ENCODE measurements around the gene C2orf68.
"Not testable (repeated sequence)": the region's sequence is repeated elsewhere in the genome, so short reads cannot be mapped to it uniquely, and the experiment has no call there.

C2orf68 gene, protein sequence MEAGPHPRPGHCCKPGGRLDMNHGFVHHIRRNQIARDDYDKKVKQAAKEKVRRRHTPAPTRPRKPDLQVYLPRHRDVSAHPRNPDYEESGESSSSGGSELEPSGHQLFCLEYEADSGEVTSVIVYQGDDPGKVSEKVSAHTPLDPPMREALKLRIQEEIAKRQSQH

GRCh38 chr2:85611705-85612587 lies at the start of gene C2orf68:
Gene C2orf68, minus strand, starts transcription at chr2:85612066. Its CDS starts 82 bp downstream, at chr2:85611984.
- peak; percentile 95 for DNase-seq

DNA sequence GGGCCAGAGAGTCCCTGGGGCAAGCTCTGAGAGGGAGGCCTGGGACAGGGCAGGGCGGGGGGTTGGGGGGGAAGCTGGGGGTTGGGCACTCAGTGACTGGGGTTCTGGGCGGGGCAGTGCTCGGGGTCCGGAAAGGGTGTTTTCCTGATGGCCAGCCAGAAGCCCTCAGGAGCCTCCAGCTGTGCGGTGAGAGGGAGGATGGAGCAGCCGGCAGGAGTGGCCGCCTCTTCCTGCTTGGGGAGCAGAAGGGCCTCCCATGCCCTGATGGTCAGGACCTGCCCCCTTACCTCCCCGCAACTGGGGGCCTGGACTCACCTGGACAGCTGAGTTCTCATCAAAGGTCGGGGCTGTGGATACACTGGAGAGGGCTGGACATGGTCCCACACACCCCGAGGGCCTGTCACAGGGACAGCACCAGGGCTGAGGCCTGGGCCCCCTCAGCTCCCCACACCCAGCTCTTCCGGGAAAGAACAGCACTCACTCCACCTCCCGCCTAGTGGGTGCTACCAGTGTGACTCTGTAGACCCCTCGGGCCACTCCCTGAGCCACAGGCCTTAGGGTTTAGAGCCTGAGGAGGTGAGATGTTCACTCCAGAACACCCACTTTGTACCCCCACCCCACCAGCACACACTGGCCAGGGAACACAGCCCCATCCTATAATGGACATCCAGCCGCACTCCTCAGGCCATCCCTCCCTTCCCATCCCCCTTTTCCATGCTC lies 49.4 kb upstream of the C2orf68 start:
- DNase-seq = no peak

DNA sequence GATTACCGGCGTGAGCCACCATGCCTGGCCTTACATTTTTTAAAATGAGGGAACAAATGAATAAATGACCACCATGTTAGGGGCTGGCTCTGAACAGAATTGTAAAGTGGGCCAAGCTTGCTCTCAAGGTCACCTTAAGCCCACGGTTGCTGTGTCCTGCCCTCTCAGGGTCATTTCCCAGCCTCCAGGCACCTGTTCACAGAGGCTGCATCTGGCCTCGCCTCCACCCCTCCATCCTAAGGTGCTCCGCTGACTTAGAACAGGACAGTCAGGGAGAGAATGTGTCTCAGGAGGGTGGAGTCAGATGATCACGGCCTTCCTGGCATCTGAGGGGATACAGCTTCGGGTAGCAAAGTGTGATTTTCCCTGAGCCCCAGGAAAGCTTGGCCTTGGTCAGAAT lies 48.9 kb upstream of the C2orf68 start:
- no peak for DNase-seq

DNA sequence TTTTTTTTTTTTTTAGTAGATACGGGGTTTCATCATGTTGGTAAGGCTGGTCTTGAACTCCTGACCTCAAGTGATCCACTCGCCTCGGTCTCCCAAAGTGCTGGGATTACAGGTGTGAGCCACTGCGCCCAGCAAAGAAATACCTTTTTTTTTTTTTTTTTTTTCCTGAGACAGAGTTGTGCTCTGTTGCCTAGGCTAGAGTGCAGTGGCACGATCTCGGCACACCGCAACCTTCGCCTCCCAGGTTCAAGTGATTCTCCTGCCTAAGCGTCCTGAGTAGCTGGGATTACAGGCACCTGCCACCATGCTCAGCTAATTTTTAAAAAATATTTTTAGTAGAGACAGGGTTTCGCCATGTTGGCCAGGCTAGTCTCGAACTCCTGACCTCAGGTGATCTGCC lies 48.4 kb upstream of the C2orf68 start:
- not testable (repeated sequence) for DNase-seq

GRCh38 chr2:85659324-85659981 lies 47.6 kb upstream of the C2orf68 start:
- DNase-seq = no peak

DNA sequence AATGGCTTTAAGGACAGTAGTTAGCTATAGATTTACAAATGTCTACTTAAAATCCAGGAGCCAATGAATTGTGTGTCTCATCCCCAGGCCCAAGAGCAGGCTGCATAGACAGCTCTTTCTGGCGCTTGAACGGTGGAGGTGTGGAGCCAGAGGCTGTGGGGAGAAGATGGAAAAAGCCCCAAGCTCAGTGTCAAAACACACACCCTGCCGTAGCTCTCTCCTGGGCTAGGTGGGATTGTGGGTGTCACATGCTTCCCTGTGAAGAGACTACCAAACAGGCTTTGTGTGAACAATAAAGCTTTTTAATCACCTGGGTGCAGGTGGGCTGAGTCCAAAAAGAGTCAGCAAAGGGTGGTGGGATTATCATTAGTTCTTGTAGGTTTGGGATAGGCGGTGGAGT lies 45.5 kb upstream of the C2orf68 start:
- not testable (repeated sequence) for DNase-seq

- no peak for DNase-seq
Measured at GRCh38 chr2:85656468-85656867, 44.6 kb upstream of the C2orf68 start.

GRCh38 chr2:85655961-85656417 lies 44.1 kb upstream of the C2orf68 start:
- no peak for DNase-seq

DNA sequence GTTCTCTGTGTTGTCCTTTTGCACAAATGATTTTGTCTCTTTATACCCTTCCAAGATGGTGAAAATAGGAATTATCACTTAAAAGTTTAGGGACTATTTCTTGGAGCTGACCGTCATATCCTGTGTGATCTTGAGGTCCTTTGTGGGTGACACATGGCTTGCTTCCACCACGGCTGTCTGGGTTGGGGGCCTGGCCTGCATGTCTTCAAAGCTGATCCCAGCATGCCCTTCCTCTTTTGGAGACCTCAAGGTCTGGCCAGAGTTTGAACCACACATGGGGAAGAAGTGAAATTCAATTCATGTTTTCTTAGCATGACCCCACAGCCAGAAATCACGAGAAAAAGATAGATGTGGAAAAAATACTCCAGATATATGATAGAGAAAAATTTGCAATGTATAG lies 42.1 kb upstream of the C2orf68 start:
- DNase-seq = no peak

DNA sequence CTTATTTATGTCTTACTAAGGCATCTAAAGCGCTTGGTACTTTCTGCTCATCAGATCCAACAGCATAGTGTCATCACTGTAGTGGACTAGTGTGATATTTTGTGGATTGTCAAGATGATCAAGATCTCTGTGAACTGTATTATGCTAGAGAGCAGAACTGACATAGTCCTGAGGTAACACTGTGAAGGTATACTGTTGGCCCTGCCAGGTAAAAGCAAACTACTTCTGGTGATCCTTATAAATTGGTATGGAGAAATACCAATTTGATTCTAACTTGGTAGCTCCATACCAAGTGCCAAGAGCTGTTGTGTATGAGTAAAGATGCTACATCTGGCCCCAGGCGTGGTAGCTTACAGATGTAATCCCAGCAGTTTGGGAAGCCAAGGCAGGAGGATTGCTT lies 40.2 kb upstream of the C2orf68 start:
- DNase-seq = no peak

DNA sequence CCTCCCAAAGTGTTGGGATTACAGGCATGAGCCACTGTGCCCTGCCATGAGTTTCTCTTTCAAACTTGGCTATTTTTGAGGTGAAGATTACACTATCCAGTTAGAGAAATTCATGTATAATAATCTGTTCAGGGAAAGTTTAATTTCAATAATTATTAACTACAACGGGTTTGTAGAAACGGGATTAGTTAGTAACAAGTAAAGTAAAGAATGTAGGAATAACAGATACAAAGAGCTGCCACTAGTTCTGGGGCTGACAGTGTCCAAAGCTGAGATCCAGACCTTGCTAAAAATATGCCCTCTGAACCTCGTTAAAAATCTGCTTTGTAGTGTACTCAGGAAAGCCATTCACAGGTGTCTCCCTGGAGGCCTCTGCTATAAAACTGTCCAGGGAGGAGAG lies 39.2 kb upstream of the C2orf68 start:
- no peak for DNase-seq

DNA sequence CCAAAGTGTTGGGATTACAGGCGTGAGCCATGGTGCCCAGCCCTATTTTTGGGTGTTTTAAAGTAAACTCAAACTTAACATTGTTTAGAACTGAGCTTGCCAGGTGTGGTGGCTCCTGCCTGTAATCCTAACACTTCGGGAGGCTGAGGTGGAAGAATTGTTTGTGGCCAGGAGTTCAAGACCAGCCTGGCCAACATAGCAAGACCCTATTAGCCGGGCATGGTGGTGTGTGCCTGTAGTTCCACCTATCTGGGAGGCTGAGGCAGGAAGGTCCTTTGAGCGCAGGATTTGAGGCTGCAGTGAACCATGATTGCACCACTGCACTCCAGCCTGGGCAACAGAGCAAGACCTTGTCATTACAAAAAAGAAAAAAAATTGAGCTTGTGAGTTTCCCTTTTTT lies 38.6 kb upstream of the C2orf68 start:
- DNase-seq = no peak

DNA sequence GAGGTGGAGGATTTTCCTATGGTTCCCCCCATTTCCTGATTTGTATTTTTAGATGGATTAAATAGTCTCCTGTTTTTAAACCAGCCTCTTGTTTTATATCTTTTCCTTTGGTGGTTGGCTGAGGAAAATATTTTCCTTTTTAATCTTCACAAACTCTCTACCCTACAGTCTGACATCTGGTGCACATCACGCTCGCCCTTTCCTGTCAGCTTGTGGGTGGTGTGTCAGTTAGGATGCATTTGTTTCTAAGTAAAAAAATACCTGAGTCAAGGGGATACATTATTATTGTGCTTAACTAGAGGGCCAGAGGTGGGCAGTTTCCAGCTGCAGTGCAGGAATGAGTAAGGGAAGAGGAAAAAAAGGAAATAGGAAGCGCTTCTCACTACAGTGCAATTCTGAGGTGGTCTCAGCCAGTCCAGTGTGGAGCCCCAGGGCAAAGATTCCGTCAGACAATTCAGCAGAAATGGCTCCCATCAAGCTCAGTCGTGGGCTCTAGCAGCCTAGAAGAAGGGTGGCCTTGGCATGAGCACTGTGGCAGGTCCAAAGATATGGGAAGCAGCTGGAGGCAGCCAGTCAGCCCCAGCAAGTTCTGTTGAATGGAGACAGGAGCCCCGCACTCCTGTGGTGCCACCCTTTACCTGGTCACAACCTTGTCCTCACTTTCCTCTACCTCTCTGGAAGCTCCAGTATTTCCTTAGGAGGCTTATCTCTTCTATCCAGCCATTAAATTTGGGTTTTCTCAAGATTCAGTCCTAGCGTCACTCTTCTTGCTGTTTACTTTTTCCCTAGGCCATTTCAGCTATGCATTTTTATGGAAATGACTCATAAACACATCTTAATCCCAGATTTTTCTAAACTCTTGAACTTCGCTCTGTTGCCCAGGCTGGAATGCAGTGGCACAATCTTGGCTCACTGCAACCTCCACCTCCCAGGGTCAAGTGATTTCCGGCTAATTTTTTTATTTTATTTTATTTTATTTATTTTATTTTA lies 37.6 kb upstream of the C2orf68 start:
- no peak for DNase-seq

GRCh38 chr2:85648619-85649018 lies 36.8 kb upstream of the C2orf68 start:
- DNase-seq = no peak

DNA sequence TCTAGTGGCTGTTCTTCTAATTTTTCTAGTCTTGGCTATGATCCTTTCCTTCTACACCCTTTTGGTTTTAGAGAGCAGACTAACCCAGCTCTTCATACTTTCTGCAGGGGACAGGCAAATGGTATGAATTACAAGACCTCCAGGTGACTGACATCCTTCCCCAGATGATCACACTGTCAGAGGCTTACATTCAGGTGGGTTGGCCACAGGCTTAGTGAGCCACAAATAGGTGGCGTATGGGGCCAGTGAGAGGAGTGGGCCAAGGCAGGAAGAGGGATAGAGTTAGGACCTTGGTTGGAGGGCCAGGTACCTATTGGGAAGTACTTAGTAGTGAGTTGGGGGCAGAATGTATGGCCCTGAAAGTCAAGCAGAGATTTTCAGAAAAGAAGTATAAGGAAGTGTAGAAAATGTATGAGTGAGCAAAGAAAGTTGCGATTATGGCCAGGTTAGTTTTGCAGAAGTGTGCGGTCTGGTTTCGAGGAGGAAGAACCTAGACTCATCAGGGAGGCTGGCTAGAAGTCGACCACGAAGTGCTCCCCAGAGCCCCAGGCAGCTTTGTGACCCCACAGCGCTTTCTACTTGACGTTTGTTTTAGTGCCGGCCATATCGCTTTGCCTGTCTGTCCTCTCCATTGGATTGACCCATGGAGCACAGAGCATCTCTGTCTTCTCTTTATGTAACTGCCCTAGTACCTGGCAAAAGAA lies 36.1 kb upstream of the C2orf68 start:
- no peak for DNase-seq

- DNase-seq = no peak
Measured at GRCh38 chr2:85646166-85646565, 34.3 kb upstream of the C2orf68 start.

- no peak for DNase-seq
Measured at GRCh38 chr2:85644909-85645308, 33.0 kb upstream of the C2orf68 start.

DNA sequence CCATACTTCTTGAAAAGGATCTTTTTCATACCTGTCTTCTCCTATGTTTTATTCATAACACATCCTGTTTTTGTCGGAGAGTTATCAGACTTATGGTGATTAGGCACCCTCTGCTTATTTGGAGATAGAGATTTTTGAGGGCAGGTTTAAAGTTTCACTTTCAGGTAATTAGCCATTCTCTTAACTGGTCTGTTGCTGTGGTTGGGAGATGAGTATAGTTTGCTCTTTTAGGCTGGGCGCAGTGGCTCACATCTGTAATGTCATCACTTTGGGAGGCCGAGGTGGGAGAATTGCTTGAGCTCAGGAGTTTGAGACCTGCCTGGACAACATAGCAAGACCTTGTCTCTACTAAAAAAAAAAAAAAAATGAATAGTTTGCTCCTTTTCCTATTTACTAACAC lies 30.9 kb upstream of the C2orf68 start:
- DNase-seq = no peak

GRCh38 chr2:85635636-85636035 lies 23.8 kb upstream of the C2orf68 start:
- DNase-seq = no peak

DNA sequence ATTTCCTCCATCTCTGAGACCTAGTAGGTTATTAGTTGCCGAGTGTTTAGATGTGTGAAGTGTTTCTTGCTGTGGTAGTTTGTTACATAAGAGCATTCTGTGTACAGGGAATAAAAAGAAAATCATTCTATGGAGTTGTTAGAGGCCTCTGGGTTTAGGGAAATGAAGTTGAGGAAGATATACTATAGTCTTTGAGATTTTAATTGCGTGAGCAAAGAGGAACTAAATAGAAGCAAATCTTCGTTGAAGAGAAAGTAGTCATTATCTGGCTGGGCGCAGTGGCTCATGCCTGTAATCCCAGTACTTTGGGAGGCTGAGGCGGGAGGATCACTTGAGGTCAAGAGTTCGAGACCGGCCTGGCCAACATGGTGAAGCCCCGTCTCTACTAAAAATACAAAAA lies 23.1 kb upstream of the C2orf68 start:
- no peak for DNase-seq

DNA sequence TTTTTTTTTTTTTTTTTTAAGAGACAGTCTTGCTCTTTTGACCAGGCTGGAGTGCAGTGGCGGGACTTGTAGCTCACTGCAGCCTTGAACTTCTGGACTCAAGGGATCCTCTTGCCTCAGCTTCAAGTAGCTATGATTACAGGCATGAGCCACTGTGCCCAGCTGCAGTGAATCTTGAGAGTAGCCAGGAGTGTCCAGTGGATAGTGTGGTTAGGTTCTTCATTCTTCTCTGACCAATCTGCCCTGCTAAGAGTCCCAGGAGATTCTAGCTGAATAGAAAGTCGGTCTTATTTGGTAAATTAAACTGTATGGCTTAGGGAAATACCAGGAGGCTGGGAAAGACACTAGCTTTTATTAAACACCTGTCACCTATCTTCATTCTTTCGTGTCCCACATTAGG lies 19.4 kb upstream of the C2orf68 start:
- DNase-seq = no peak

Data from left hindlimb (tissue), 1 donor.